ENCODE data around the gene DGKA. TPM values are rescaled to one million over a fixed set of nuclear protein-coding genes. Genes with fewer than 3 reads are reported as not detected.

The DGKA gene
- 32.4 and 42.4 TPM in 2 replicates for total RNA-seq

GRCh38 chr12:55930771-55931316, at the start of gene DGKA:
Gene DGKA (plus strand): TSS chr12:55931162. CDS start chr12:55936504, 5,342 bp downstream.

GRCh38 chr12:55927588-55928502, 3.1 kb upstream of the DGKA start, which contains the start of gene PYM1:
Gene PYM1 (minus strand): TSS chr12:55927894. CDS start chr12:55927761, 133 bp downstream.

GRCh38 chr12:55965941-55966407, 35.0 kb downstream of the DGKA start, which contains the start of gene PMEL:
Gene PMEL (minus strand): TSS chr12:55966042. CDS start chr12:55966011, 31 bp downstream.

GRCh38 chr12:55966408-55967281, 35.7 kb downstream of the DGKA start, which contains the start of gene CDK2:
Gene CDK2 (plus strand): TSS chr12:55966830. CDS start chr12:55967009, 179 bp downstream.

GRCh38 chr12:55973599-55974307, 42.8 kb downstream of the DGKA start, which contains the start of gene RAB5B:
Gene RAB5B (plus strand): TSS chr12:55974078. CDS start chr12:55986961, 12,883 bp downstream.

GRCh38 chr12:55996715-55997534, 66.0 kb downstream of the DGKA start, which contains the start of gene SUOX:
Gene SUOX (plus strand): TSS chr12:55997276. CDS start chr12:56002222, 4,946 bp downstream.

Other genes with a start within 250 kb of the DGKA start
- under 0.01 and 0.14 TPM in 2 replicates for gene ITGA7, start 223.3 kb upstream of the DGKA start, total RNA-seq
- gene BLOC1S1, start 215.1 kb upstream of the DGKA start, total RNA-seq: 55.7 and 100 TPM in 2 replicates
- 0.66 and 6.2 TPM in 2 replicates for gene RDH5, start 210.8 kb upstream of the DGKA start, total RNA-seq
- 942 and 1,516 TPM in 2 replicates for gene CD63, start 202.2 kb upstream of the DGKA start, total RNA-seq
- gene GDF11, start 188.0 kb upstream of the DGKA start, total RNA-seq: 5.3 and 10.6 TPM in 2 replicates
- gene SARNP, start 113.4 kb upstream of the DGKA start, total RNA-seq: 53.3 and 65.9 TPM in 2 replicates
- 26.3 and 27.8 TPM in 2 replicates for gene ORMDL2, start 113.1 kb upstream of the DGKA start, total RNA-seq
- gene DNAJC14, start 101.6 kb upstream of the DGKA start, total RNA-seq: 35.2 and 56.0 TPM in 2 replicates
- 9.0 and 11.2 TPM in 2 replicates for gene MMP19, start 88.2 kb upstream of the DGKA start, total RNA-seq
- gene PYM1, start 3.3 kb upstream of the DGKA start, total RNA-seq: 27.9 and 33.9 TPM in 2 replicates
- gene PMEL, start 34.9 kb downstream of the DGKA start, total RNA-seq: 0.72 and 0.88 TPM in 2 replicates
- 7.2 and 73.4 TPM in 2 replicates for gene CDK2, start 35.7 kb downstream of the DGKA start, total RNA-seq
- gene RAB5B, start 42.9 kb downstream of the DGKA start, total RNA-seq: 77.3 and 104 TPM in 2 replicates
- gene SUOX, start 66.1 kb downstream of the DGKA start, total RNA-seq: 5.9 and 17.3 TPM in 2 replicates
- gene IKZF4, start 89.9 kb downstream of the DGKA start, total RNA-seq: 2.8 and 4.9 TPM in 2 replicates
- gene RPS26, start 110.8 kb downstream of the DGKA start, total RNA-seq: 329 and 597 TPM in 2 replicates
- under 0.01 and 0.22 TPM in 2 replicates for gene ERBB3, start 149.0 kb downstream of the DGKA start, total RNA-seq
- gene PA2G4, start 173.4 kb downstream of the DGKA start, total RNA-seq: 136 and 194 TPM in 2 replicates
- gene RPL41, start 185.5 kb downstream of the DGKA start, total RNA-seq: 918 and 4,761 TPM in 2 replicates
- 5.0 and 7.4 TPM in 2 replicates for gene ZC3H10, start 187.1 kb downstream of the DGKA start, total RNA-seq
- 334 and 363 TPM in 2 replicates for gene ESYT1, start 197.1 kb downstream of the DGKA start, total RNA-seq
- gene MYL6B, start 221.4 kb downstream of the DGKA start, total RNA-seq: 39.5 and 81.2 TPM in 2 replicates
- gene MYL6, start 227.2 kb downstream of the DGKA start, total RNA-seq: 1,095 and 1,312 TPM in 2 replicates

Data from placental pericyte (primary cell).